OCI-LY3 (cell line): ENCODE data around the gene TMEM232.
"Not testable (repeated sequence)": the region's sequence is repeated elsewhere in the genome, so short reads cannot be mapped to it uniquely, and the experiment has no call there.

Experiments used
- H2AFZ ChIP-seq: fragments of 200-600, 300-600 bp; shearing (Covaris generic); 2 replicates; pipeline ENCODE4 v1.6.0; 2014; ENCODE audit warnings: antibody characterized with exemption, low read depth, low read length
- H3K27ac ChIP-seq: fragments of 200-600, 300-600 bp; sonication (generic); 2 replicates; pipeline ENCODE4 v1.5.1; 2014; ENCODE audit warnings: mild to moderate bottlenecking, low read length, moderate library complexity, mixed read lengths
- H3K27me3 ChIP-seq: fragments of 200-600, 300-600 bp; sonication (generic); 2 replicates; pipeline ENCODE4 v1.6.1; 2014; ENCODE audit warnings: low read depth, low read length, mixed read lengths
- H3K36me3 ChIP-seq: fragments of 200-600, 300-600 bp; sonication (generic); replicated peaks from 2 replicates; pipeline ENCODE3; 2014; ENCODE audit warnings: low read depth, low read length, mixed read lengths
- H3K4me1 ChIP-seq: fragments of 300-600, 200-600 bp; sonication (generic); 2 replicates; pipeline ENCODE4 v1.6.1; 2014; ENCODE audit warnings: low read length, mixed read lengths
- H3K4me2 ChIP-seq: fragments of 200-600, 300-600 bp; sonication (generic); 2 replicates; pipeline ENCODE4 v1.6.1; 2014; ENCODE audit warnings: low read length, mixed read lengths
- H3K4me3 ChIP-seq: fragments of 300-600, 200-600 bp; sonication (generic); 2 replicates; pipeline ENCODE4 v1.5.1; 2014; ENCODE audit warnings: antibody characterized with exemption, mild to moderate bottlenecking, low read length, moderate library complexity
- H3K79me2 ChIP-seq: fragments of 300-600, 200-600 bp; shearing (Covaris generic); 2 replicates; pipeline ENCODE4 v1.6.1; 2014; ENCODE audit warnings: mild to moderate bottlenecking, low read length, mixed read lengths
- H3K9ac ChIP-seq: fragments of 300-600, 200-600 bp; shearing (Covaris generic); 2 replicates; pipeline ENCODE4 v1.6.0; 2014; ENCODE audit warnings: mild to moderate bottlenecking, low read length, moderate library complexity
- H3K9me3 ChIP-seq: fragments of 200-600, 300-600 bp; shearing (Covaris generic); 2 replicates; pipeline ENCODE4 v1.6.1; 2014; ENCODE audit warnings: low read length, mixed read lengths; ENCODE audit not compliant: insufficient read depth
- H4K20me1 ChIP-seq: fragments of 200-600, 300-600 bp; sonication (generic); 2 replicates; pipeline ENCODE4 v1.6.1; 2016; ENCODE audit warnings: low read length, mixed read lengths; ENCODE audit not compliant: insufficient read depth
- EZH2phosphoT487 ChIP-seq: fragments of 200-600 bp; shearing (Covaris generic); IDR thresholded peaks from 2 replicates; pipeline ENCODE4 v1.6.1; 2018; ENCODE audit warnings: antibody characterized with exemption, mixed run types, low read depth
- TF ChIP-seq, protein P1 (sequence below): fragments of 200-600, 300-600 bp; sonication (generic); IDR thresholded peaks from 2 replicates; pipeline ENCODE4 v1.5.1; 2014; ENCODE audit warnings: antibody characterized with exemption, low read length, low read depth

TMEM232 gene

DNA sequence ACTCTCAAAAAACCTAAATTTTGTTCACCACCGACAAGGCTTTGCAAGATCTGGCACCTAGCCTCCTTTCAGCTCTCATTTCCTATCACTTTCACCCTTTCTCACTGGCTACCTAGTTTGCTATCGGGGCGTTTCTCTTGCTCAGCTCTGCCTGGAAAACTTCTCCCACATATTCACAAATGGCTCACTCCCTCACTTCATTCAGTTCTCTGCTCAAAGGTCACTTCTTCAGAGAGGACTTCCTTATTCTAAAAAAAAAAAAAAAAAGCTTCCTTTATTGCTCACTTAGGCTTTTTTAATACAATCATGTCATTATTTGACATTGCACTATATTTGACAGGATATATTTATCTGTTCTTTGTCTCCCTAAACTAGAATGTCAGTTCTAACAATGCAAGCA is 10.3 kb upstream of the TMEM232 start:
- peak overlapping the region; percentile 47; the same call in 1 of the 2 replicates for H3K9ac ChIP-seq

DNA sequence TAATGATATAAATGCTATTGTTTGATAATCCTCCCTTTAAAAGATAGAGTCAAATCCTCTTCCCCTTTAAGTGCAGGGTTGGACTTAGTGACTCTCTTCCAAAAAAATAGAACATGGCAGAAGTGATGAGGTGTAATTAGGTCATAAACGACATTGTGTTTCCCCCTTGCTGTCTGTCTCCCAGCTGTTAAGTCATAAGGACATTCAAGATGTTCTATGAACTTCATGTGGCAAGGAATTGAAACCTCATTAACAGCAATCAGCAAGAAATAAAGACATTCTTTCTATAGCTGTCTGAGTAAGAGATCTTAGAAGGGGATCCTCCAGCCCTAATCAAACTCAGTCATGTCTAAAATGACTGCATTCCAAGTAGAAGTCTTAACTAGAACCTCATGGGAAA is 9.1 kb upstream of the TMEM232 start:
- H3K9ac ChIP-seq, result no peak overlapping the region
- H3K4me2 ChIP-seq, result peak overlapping the region; percentile 92; the same call in 1 of the 2 replicates
- H3K27ac ChIP-seq, result no peak overlapping the region
- no peak overlapping the region for H2AFZ ChIP-seq
- no peak overlapping the region for H3K4me3 ChIP-seq
- H4K20me1 ChIP-seq, result no peaks in the 10 kb centered on the region
- H3K4me1 ChIP-seq, result peaks cover 22% of the 10 kb centered on the region
- H3K27me3 ChIP-seq, result no peaks in the 10 kb centered on the region
- TF ChIP-seq, protein P1, sequence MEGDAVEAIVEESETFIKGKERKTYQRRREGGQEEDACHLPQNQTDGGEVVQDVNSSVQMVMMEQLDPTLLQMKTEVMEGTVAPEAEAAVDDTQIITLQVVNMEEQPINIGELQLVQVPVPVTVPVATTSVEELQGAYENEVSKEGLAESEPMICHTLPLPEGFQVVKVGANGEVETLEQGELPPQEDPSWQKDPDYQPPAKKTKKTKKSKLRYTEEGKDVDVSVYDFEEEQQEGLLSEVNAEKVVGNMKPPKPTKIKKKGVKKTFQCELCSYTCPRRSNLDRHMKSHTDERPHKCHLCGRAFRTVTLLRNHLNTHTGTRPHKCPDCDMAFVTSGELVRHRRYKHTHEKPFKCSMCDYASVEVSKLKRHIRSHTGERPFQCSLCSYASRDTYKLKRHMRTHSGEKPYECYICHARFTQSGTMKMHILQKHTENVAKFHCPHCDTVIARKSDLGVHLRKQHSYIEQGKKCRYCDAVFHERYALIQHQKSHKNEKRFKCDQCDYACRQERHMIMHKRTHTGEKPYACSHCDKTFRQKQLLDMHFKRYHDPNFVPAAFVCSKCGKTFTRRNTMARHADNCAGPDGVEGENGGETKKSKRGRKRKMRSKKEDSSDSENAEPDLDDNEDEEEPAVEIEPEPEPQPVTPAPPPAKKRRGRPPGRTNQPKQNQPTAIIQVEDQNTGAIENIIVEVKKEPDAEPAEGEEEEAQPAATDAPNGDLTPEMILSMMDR, result no peak
- TF ChIP-seq EZH2phosphoT487, result no peak
- no peaks in the 10 kb centered on the region for H3K36me3 ChIP-seq
- peaks cover 17% of the 10 kb centered on the region for H3K79me2 ChIP-seq
- no peaks in the 10 kb centered on the region for H3K9me3 ChIP-seq

More for the DNA sequence above, 10.3 kb upstream of the TMEM232 start:
- Histone ChIP-seq H4K20me1 (no peaks in the 10 kb centered on the region), H3K79me2 (peaks cover 25% of the 10 kb centered on the region), H3K27ac (no peak overlapping the region), H3K27me3 (no peaks in the 10 kb centered on the region), H3K9me3 (no peaks in the 10 kb centered on the region), H3K36me3 (no peaks in the 10 kb centered on the region), H2AFZ (peak overlapping the region; percentile 89), H3K4me3 (peak overlapping the region; percentile 66), H3K4me2 (peak overlapping the region; percentile 92), H3K4me1 (peaks cover 22% of the 10 kb centered on the region)
- TF ChIP-seq, protein P1, result no peak
- TF ChIP-seq EZH2phosphoT487, result no peak

DNA sequence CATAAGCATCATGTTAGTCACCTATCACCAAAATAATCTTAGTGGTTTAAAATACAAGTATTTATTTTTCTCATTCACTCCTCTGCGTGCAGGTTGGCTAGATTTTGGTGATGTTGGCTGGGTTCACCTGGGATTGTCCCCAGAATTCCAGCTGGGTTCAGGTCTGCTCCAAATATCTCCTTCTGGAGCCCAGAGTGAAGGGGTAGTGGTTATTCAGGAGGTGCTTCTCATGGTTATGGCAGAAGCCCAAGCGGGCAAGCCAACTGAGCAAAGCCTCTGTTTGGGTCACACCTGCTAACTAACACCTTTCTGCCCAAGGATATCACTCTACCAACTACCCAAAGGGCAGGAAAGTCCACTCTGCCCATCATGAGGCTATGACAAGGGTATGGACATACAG is 7.6 kb upstream of the TMEM232 start:
- no peak overlapping the region for H3K4me2 ChIP-seq
- H2AFZ ChIP-seq, result no peak overlapping the region
- H3K27me3 ChIP-seq, result no peaks in the 10 kb centered on the region
- peaks cover 2% of the 10 kb centered on the region; the same call in 1 of the 2 replicates for H3K79me2 ChIP-seq
- H3K9me3 ChIP-seq, result no peaks in the 10 kb centered on the region
- H3K9ac ChIP-seq, result no peak overlapping the region
- TF ChIP-seq, protein P1, result no peak
- TF ChIP-seq EZH2phosphoT487, result no peak
- no peak overlapping the region for H3K27ac ChIP-seq
- no peaks in the 10 kb centered on the region for H4K20me1 ChIP-seq
- no peaks in the 10 kb centered on the region for H3K36me3 ChIP-seq
- no peak overlapping the region for H3K4me3 ChIP-seq
- H3K4me1 ChIP-seq, result peaks cover 14% of the 10 kb centered on the region

DNA sequence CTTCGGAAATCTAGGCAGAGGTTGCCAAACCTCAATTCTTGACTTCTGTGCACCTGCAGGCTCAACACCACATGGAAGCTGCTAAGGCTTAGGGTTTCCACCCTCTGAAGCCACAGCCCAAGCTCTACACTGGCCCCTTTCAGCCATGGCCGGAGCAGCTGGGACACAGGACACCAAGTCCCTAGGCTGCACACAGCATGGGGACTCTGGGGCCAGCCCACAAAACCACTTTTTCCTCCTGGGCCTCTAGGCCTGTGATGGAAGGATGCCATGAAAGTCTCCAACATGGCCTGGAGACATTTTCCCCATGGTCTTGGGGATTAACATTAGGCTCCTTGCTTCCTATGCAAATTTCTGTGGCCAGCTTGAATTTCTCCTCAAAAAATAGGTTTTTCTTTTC is 5.0 kb upstream of the TMEM232 start:
- not testable (repeated sequence) for H3K27me3 ChIP-seq, H3K4me3 ChIP-seq, H3K4me1 ChIP-seq, H3K4me2 ChIP-seq, H3K36me3 ChIP-seq, H3K79me2 ChIP-seq, H3K9me3 ChIP-seq, H3K9ac ChIP-seq, H3K27ac ChIP-seq, H4K20me1 ChIP-seq, H2AFZ ChIP-seq

DNA sequence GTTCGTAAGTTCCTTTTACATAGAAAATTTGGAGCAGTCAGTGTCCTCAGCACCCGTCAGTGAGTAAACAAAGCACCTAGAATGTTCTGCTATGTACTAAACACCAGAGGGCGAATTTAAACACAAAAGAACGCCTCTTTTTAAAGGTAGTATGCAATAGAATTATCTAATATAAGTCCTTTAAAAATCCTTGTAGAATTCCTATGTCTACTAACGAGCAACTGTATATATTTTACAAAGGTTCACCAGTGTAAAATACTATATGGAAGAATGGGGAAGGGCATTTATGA is 499 bp upstream of the TMEM232 start:
- Histone ChIP-seq H2AFZ (peak overlapping the region; percentile 100), H3K9me3 (no peaks in the 10 kb centered on the region), H3K79me2 (no peaks in the 10 kb centered on the region), H3K9ac (peak overlapping the region; percentile 58), H3K4me2 (peak overlapping the region; percentile 86), H3K4me3 (peak overlapping the region; percentile 95), H3K27me3 (no peaks in the 10 kb centered on the region), H3K27ac (no peak overlapping the region), H3K4me1 (no peaks in the 10 kb centered on the region), H3K36me3 (no peaks in the 10 kb centered on the region), H4K20me1 (no peaks in the 10 kb centered on the region)
- no peak for TF ChIP-seq EZH2phosphoT487
- TF ChIP-seq, protein P1, result peak; percentile 37
